Activated T-helper 1 cell treated with anti-CD3 and anti-CD28 coated beads, Interleukin-12 subunit alpha, Interleukin-12 subunit beta, Interleukin-2, Interleukin-4 antibody, amounts not matched to agents 30 ng/mL and 10 ng/mL and 1 ng/mL, durations not matched to agents 14 hours and 24 hours and 36 hours (primary cell): ENCODE results near the gene RNF208. TPM values are rescaled to one million over a fixed set of nuclear protein-coding genes. Genes with fewer than 3 reads are reported as not detected.
A peak's percentile ranks its signal among the peaks of the same experiment; 100 is the strongest.

Experiments used
- DNase-seq: peaks from one replicate; pipeline ENCODE4 v3.0.0; 2021; ENCODE audit warnings: low spot score
- H3K27ac Mint-ChIP-seq: one replicate; pipeline ENCODE4 v1.8.0; 2021; ENCODE audit warnings: mild to moderate bottlenecking, mixed read lengths
- H3K27me3 Mint-ChIP-seq: one replicate; pipeline ENCODE4 v1.8.0; 2022; ENCODE audit warnings: mild to moderate bottlenecking, moderate library complexity, mixed read lengths; ENCODE audit not compliant: insufficient read depth
- H3K36me3 Mint-ChIP-seq: one replicate; pipeline ENCODE4 v1.8.0; 2021; ENCODE audit warnings: low read depth, mixed read lengths
- H3K4me1 Mint-ChIP-seq: one replicate; pipeline ENCODE4 v1.8.0; 2021; ENCODE audit warnings: low read depth, mixed read lengths
- H3K4me3 Mint-ChIP-seq: one replicate; pipeline ENCODE4 v1.8.0; 2021; ENCODE audit warnings: mild to moderate bottlenecking, moderate library complexity, mixed read lengths
- H3K9me3 Mint-ChIP-seq: one replicate; pipeline ENCODE4 v1.8.0; 2021; ENCODE audit warnings: mixed read lengths
- intact Hi-C: fragments of 100-400 bp; cut with micrococcal nuclease; formaldehyde crosslinking; loops from one replicate; pipeline ENCODE4 v1.15.1; 2024
- total RNA-seq: library from RNA; stranded (reverse); gene quantifications from 2 replicates; pipeline ENCODE4 v1.2.3, GENCODE V29; 2022

Gene RNF208
- total RNA-seq, 1 donor from 2014 or later, result 11.0 TPM

DNA sequence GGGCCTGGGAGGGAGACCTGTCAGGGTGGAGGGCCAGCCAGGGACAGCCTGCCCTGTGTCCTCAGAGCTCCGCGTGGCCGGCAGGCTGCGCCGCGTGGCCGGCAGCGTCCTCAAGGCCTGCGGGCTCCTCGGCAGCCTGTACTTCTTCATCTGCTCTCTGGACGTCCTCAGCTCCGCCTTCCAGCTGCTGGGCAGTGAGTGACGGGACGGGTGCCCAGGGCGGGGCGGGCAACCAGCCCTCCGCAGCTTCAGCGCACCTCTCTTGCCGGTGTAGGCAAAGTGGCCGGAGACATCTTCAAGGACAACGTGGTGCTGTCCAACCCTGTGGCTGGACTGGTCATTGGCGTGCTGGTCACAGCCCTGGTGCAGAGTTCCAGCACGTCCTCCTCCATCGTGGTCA, 10.5 kb upstream of the RNF208 start:
- no peaks in the 10 kb centered on the region for H3K9me3 Mint-ChIP-seq
- H3K27ac Mint-ChIP-seq, result no peak overlapping the region
- no peaks in the 10 kb centered on the region for H3K36me3 Mint-ChIP-seq
- peaks cover 3% of the 10 kb centered on the region for H3K4me1 Mint-ChIP-seq
- H3K4me3 Mint-ChIP-seq, result no peak overlapping the region
- H3K27me3 Mint-ChIP-seq, result peaks cover 5% of the 10 kb centered on the region
- intact Hi-C loops, result no loop called here
- DNase-seq, result no peak

DNA sequence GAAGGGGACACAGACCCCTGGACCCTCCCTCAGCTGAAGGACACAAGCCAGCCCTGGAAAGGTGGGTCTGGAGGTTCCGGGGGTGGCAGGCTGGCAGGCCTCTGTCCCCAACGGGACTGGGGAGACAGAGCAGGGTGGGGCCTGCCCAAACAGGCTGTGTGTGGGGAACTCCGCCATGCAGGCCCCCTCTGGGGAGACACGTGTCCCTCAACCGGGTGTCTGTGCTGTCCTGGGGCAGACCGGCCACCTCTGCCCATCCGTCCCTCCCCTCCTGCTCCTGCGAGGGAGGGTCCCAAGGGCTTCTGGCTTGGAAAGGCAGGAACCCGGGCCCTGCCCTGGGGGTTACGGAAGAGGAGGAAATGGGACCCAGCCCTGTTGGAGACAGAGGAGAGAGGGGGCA, 10.1 kb upstream of the RNF208 start:
- no peaks in the 10 kb centered on the region for H3K9me3 Mint-ChIP-seq
- no peaks in the 10 kb centered on the region for H3K36me3 Mint-ChIP-seq
- no peak overlapping the region for H3K4me3 Mint-ChIP-seq
- no peak overlapping the region for H3K27ac Mint-ChIP-seq
- intact Hi-C loops, result no loop called here
- no peak for DNase-seq
- peaks cover 5% of the 10 kb centered on the region for H3K4me1 Mint-ChIP-seq
- H3K27me3 Mint-ChIP-seq, result peaks cover 5% of the 10 kb centered on the region

DNA sequence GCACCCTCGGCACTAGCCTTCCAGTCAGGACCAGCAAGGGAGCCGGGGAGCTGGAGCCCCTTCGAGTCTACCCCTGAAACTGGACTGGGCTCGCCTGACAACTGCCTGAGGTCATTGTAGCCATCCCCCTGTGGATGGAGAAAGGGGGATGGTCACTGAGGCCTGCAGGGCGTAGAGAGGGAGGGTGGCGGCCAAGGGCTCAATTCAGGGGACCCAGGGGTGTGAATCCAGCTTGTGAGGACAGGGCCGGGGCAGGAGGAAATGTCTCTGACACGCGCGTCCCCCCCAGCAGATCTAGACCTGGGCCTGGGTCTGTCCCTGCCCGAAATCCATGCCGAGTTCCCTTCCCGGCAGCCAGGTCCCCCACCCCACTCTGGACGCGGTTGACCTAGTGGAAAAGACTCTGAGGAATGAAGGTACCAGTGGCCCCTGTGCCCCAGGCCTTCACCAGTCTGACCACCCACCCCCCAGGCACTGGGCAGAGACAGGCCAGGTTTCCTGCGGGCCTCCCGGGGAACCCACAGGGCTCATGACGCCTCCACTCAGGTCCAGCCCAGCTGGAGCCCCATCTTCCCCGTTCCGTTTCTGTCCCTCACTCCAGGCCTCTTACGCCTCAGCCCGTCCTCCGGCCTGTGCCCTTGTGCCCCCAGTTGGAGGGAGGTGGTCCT, 9.5 kb upstream of the RNF208 start:
- Mint-ChIP-seq H3K27ac (no peak overlapping the region), H3K27me3 (peaks cover 5% of the 10 kb centered on the region), H3K36me3 (no peaks in the 10 kb centered on the region), H3K4me1 (peaks cover 5% of the 10 kb centered on the region), H3K9me3 (no peaks in the 10 kb centered on the region), H3K4me3 (no peak overlapping the region)
- DNase-seq, result no peak
- intact Hi-C loops, result no loop called here

DNA sequence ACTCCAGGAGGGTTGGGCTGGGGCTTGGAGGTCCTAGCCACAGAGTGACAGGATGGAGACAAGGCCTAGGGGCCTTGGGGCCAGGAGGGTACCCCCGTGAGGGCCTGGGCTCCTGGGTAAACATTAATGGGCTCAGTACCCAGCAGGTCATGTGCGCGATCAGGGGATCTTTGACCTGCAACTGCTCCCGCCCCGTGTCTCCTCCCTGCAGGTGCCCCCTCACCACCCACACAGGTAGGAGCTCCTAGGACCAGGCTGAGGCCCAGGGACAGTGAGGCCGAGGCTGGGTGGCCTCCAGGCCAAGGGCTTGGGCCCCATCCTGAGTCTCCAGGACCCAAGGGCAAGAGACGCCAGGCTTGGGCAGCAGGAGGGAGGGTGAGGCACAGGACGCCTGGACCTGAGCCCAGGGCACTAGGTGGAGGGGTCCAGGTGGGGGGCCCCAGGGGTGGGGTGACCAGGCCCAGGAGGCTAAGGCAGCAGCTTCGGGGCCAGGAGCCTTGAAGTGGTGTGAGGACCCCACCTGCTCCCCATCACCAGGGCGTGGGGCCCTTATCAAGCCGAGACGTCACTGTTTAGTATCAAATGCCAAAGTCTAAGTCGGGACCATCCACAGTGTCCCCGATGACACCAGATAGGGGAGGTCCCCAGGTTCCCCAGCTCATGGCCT, 8.8 kb upstream of the RNF208 start, which contains the start of gene SLC34A3:
Gene SLC34A3 (plus strand): TSS at position 197 of the 667 bp plus-strand sequence. CDS start 802 bp downstream, outside the sequence.
- Mint-ChIP-seq H3K27ac (no peak within 1 kb of the TSS), H3K36me3 (no peaks in the 10 kb centered on the region), H3K27me3 (peaks cover 5% of the 10 kb centered on the region), H3K4me1 (peaks cover 5% of the 10 kb centered on the region), H3K9me3 (no peaks in the 10 kb centered on the region), H3K4me3 (no peak within 1 kb of the TSS)
- intact Hi-C loops, result no loop called here
- no peak for DNase-seq

DNA sequence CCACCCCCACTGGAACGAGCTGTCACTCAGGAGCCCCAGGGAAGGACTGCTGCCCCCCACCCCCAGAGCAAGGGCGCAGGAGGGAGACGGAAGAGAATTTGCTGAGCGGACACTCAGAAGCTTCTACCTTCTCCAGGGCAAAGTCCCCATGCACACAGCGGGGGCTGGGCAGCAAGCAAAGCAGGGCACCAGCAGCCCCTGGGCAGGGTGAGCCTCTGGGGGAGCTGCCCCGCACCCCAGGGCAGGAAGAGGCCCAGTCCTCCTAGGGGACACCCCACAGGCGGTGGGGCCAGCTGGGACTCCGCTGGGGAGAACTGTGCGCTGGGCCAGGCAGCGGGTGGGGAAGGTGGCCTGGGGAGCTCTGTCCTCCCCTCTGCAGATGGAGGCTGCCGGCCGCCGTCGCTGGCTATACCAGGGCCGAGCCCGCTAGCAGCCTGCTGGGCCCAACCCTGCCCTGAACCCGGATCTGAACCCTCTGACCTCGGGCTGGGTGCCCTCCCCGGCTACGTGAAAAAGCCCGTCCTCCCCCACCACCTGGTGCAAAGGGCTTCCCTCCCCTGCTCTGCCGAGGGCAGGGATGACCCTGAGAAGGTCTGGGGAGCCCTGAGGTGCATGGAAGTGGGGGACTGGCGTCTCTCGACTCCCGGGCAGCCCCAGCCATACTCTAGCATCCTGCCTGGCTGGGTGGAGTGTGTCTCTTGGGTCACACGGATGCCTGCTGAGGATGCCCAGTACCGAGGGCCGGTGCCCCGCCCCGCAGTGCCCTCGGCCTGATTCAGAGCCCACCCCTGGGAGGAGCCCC, 8.1 kb upstream of the RNF208 start:
- intact Hi-C loops, result no loop called here
- Mint-ChIP-seq H3K27ac (no peak overlapping the region), H3K9me3 (no peaks in the 10 kb centered on the region), H3K4me1 (peaks cover 5% of the 10 kb centered on the region), H3K27me3 (peaks cover 3% of the 10 kb centered on the region), H3K4me3 (no peak overlapping the region), H3K36me3 (no peaks in the 10 kb centered on the region)
- no peak for DNase-seq

DNA sequence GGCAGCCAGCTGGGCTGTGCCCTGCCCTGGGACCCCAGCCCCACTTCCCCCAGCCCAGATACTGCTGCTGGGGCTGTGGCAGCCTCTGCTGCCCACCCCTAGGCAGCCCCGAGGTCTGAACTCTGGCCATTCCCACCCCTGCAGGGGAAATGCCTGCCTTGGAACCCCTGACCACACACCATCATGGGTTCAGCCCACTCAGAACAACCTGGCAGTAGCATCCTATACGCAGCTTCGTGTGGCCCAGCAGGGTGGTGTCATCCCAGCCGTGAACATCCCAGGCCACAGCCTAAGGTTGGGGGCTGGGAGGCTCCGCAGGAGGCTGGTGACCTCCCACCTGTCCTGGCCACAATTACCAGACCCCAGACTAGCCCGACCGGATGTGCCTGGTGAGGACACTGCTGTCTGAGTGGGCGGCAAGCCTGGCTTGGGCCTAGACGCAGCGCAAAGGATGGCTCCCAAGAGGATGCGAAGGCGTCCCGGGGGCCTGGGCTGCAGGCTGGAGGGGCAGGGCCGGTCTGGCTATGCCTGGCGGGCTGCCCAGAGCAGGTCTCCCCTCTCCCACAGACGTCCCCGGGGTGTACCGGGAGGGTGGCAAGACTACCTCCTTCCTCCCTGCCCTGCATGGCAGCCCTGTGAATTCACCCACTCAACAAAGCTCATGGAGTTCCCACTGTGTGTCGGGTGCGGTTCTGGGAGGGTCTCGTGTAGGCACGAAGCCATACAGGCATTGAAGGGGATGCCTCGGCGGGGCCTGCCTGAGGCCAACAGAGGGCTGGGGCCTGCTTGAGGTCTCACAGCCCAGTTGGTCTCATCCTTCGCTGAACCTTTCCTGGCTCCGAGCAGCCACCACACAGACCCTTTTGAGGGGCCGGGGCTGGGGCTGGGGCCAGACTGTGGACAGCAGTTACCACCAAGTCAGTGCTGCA, 7.2 kb upstream of the RNF208 start:
- Mint-ChIP-seq H3K27ac (no peak overlapping the region), H3K4me1 (peaks cover 5% of the 10 kb centered on the region), H3K9me3 (no peaks in the 10 kb centered on the region), H3K27me3 (no peaks in the 10 kb centered on the region), H3K4me3 (no peak overlapping the region), H3K36me3 (no peaks in the 10 kb centered on the region)
- intact Hi-C loops, result no loop called here
- DNase-seq, result no peak

DNA sequence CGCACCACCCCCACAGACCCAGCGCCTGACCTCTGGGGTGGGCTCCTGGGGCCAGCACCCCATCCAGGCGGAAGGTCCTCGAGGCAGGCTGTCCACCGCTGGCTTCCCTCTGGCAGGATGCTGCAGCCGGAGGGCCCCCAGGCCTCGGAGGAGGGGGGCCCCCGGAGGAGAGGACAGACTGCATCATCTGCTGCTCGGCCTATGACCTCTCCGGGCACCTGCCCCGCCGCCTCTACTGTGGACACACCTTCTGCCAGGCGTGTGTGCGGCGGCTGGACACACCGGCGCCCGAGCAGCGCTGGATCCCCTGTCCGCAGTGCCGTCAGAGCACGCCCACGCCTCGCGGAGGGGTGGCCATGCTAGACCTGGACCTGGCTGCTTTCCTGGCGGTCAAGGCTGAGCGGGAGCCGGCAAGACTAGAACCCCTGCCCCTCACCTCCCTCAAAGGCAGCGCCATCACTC, 6.5 kb upstream of the RNF208 start:
- no peaks in the 10 kb centered on the region for H3K27me3 Mint-ChIP-seq
- no peaks in the 10 kb centered on the region for H3K36me3 Mint-ChIP-seq
- H3K9me3 Mint-ChIP-seq, result no peaks in the 10 kb centered on the region
- H3K27ac Mint-ChIP-seq, result no peak overlapping the region
- peaks cover 5% of the 10 kb centered on the region for H3K4me1 Mint-ChIP-seq
- DNase-seq, result no peak
- no peak overlapping the region for H3K4me3 Mint-ChIP-seq
- intact Hi-C loops, result no loop called here

DNA sequence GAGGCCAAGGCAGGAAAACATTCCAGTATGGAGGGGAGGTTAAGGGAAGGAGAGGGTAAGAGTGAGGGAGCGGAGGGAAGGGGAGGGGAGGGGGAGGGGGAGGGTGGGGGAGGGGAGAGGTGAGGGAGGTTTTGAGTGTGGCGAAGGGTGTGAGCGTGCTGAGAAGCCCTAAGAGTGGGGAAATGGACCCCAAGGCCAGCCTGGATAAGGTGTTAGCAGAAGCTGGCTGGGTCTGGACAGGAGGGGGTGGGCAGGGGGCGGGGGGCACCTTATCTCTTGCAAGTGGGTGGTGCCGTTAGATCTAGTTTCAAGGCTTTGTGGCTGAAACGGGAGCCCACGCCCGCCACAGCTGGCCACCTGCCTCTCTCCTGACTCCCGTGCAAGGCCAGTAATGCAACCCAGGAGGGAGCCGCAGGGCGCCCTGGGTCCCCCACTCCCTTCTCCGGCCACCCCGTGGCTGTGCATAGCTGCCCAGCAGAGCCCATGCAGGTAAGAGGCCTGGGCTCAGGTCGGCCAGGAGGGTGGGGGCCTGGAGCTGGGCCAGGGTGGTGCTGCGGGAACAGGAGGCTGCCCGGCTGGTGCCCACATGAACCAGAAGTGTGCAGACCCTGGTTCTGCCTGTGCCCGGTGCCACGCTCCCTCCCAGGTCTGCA, 5.9 kb upstream of the RNF208 start:
- H3K4me3 Mint-ChIP-seq, result no peak overlapping the region
- intact Hi-C loops, result loop anchor here (1.0 kb wide), 3 partner anchors 8 to 110 kb away; no protein-coding TSS in a partner anchor
- DNase-seq, result no peak
- no peaks in the 10 kb centered on the region for H3K36me3 Mint-ChIP-seq
- peaks cover 5% of the 10 kb centered on the region for H3K4me1 Mint-ChIP-seq
- H3K27ac Mint-ChIP-seq, result no peak overlapping the region
- no peaks in the 10 kb centered on the region for H3K9me3 Mint-ChIP-seq
- H3K27me3 Mint-ChIP-seq, result no peaks in the 10 kb centered on the region

DNA sequence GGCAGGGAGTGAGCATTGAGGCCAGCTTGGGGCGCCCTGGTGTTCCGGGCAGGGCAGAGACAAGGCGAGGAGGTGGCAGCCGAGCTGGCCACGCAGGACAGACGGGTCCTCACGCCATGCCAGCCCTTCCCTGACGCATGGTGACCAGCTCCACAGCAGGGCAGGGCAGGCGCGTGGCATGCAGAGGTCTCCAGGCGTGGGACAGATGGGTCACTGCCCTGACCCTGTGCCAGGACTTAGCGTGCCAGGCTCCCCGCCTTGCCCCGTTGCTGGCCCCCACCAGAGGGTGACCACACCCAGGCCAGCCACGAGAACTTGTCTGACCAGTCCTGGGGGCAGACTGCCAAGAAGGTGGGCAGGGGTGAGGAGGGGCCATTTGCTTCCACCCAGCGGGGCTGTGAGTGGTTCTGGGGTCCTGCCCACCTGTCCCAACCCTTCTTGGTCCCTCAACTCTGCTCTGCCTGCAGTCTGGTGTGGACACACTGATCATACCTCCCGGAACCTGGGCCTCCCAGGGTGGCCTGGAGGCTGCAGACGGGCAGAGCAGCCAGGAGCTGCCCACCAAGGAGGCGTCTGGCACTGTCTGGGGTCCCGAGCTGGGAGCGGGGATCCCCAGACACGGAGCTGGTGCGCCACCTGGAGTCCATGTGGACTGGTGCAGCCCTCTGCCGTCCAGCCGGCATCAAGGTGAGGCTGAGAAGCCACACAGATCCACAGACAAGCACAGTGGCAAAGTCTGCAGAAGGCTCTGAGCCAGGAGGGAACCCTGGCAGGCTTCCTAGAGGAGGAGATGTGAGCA, 5.2 kb upstream of the RNF208 start, which contains the start of gene RNF224:
Gene RNF224 (plus strand): TSS at position 449 of the 799 bp plus-strand sequence. CDS start 834 bp downstream, outside the sequence.
- H3K36me3 Mint-ChIP-seq, result no peaks in the 10 kb centered on the region
- no peak within 1 kb of the TSS for H3K27ac Mint-ChIP-seq
- H3K4me1 Mint-ChIP-seq, result peaks cover 5% of the 10 kb centered on the region
- no peaks in the 10 kb centered on the region for H3K9me3 Mint-ChIP-seq
- peak; percentile 73 for DNase-seq
- intact Hi-C loops, result loop anchor here (1.0 kb wide), 3 partner anchors 9 to 109 kb away; no protein-coding TSS in a partner anchor
- no peak within 1 kb of the TSS for H3K4me3 Mint-ChIP-seq
- H3K27me3 Mint-ChIP-seq, result no peaks in the 10 kb centered on the region

DNA sequence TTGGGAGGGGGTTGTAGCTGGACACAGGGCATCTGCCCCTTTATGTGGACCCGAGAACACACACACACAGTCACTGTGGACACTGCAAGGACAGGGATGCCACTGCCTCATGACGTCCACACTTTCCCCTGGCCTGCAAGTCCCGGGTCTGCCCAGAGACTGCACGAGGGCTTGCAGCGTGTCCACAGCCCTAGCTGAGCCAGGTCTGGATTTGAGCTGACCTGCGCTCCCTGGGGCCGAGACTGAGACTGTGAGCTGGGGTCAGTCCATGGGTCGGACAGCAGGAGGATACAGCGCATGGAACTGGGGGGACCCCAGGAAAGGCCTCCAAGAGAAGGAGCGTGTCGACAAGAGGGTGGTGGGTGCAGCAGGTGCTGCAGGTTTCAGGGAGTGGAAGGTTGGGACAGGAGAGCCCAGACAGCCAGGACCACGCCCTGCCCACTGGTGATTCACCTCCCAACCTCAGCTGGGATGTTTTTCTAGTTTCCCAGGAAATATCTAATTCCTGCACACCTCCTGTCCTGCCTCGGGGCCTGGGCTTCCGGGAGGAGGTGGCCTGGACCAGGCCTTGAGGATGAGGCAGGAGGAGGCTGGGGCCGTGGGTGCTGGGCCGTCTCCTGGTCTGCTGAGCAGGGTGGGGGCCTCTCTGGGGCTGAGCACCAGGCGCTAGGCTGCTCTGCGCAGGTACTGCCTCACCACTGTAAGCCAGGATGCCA, 4.5 kb upstream of the RNF208 start:
- Mint-ChIP-seq H3K4me1 (peaks cover 5% of the 10 kb centered on the region), H3K27me3 (no peaks in the 10 kb centered on the region), H3K9me3 (no peaks in the 10 kb centered on the region), H3K4me3 (no peak overlapping the region), H3K36me3 (no peaks in the 10 kb centered on the region), H3K27ac (no peak overlapping the region)
- intact Hi-C loops, result loop anchor here (1.0 kb wide), 3 partner anchors 10 to 108 kb away; no protein-coding TSS in a partner anchor
- no peak for DNase-seq
